Measurements from ENCODE around the gene PAK6. TPM values are rescaled to one million over a fixed set of nuclear protein-coding genes. Genes with fewer than 3 reads are reported as not detected.
A peak's percentile ranks its signal among the peaks of the same experiment; 100 is the strongest.

PAK6 gene
- total and polyA plus RNA-seq, 9 of the 15 experiments (the other 6 are each of a cell fraction or from before 2014, with no cell fraction given), result 0.03 to 0.74 (median 0.16) TPM; not detected in 2

- TF ChIP-seq LCOR (CRISPR knock-in tag; IDR thresholded peaks at IDR 0.05) (peak; percentile 90), ZNF696 (CRISPR knock-in tag; conservative IDR thresholded peaks at IDR 0.05) (no peak), KDM2B (CRISPR knock-in tag; IDR thresholded peaks at IDR 0.05) (0 out of 2 replicates have a peak, but pooled peaks have one; percentile 21), CBFB (CRISPR knock-in tag; IDR thresholded peaks at IDR 0.05) (no peak), NFIX (CRISPR knock-in tag; IDR thresholded peaks at IDR 0.05; ENCODE audit: low read depth) (no peak), ZZZ3 (IDR thresholded peaks at IDR 0.05) (no peak), ZNF316 (IDR thresholded peaks at IDR 0.05) (no peak), ZNF583 (CRISPR knock-in tag; IDR thresholded peaks at IDR 0.05) (no peak), CHD2 (IDR thresholded peaks at IDR 0.05; ENCODE audit: low read depth, low read length) (peak; percentile 31; the same call in 1 of the 2 replicates), NFE2 (IDR thresholded peaks at IDR 0.05; ENCODE audit: low read depth) (no peak), SIRT6 (IDR thresholded peaks at IDR 0.05; ENCODE audit: low read depth, low read length) (no peak), FOXJ2 (tag; IDR thresholded peaks at IDR 0.05) (no peak), PHTF2 (CRISPR knock-in tag; IDR thresholded peaks at IDR 0.05) (no peak), RAD21 (CRISPR knock-in tag; conservative IDR thresholded peaks at IDR 0.05 in 1 of 2, IDR thresholded peaks at IDR 0.05 in 1 of 2) (peak; percentile 34 to 47; a peak in 3 of 4 replicates), ZBTB11 (CRISPR knock-in tag; IDR thresholded peaks at IDR 0.05) (peak in 1 of 3 experiments; percentile 54; a peak in 1 of 6 replicates), GATAD2B (IDR thresholded peaks at IDR 0.05; ENCODE audit: borderline replicate concordance) (peak; percentile 48; the same call in 1 of the 2 replicates), CBX8 (IDR thresholded peaks at IDR 0.05; ENCODE audit: borderline replicate concordance, extremely low read depth, low read depth, low read length, poor library complexity, severe bottlenecking) (no peak), C11orf30 (IDR thresholded peaks at IDR 0.05; ENCODE audit: low read depth) (no peak), MEF2A (IDR thresholded peaks at IDR 0.05; ENCODE audit: control insufficient read depth, low read depth, low read length) (no peak), ZKSCAN1 (IDR thresholded peaks at IDR 0.05; ENCODE audit: low read depth, low read length) (no peak), TEAD1 (CRISPR knock-in tag; IDR thresholded peaks at IDR 0.05) (peak in 1 of 2 experiments; percentile 90; a peak in 2 of 4 replicates), HDAC3 (IDR thresholded peaks at IDR 0.05; ENCODE audit: borderline replicate concordance, partially characterized antibody) (no peak), TOE1 (IDR thresholded peaks at IDR 0.05; ENCODE audit: borderline replicate concordance) (peak; percentile 98), TOE1 (CRISPR knock-in tag; IDR thresholded peaks at IDR 0.05; ENCODE audit: borderline replicate concordance, low read depth) (0 out of 2 replicates have a peak, but pooled peaks have one; percentile 68), NFIC (IDR thresholded peaks at IDR 0.05) (no peak), PTBP1 (IDR thresholded peaks at IDR 0.05; ENCODE audit: low read depth, low read length) (peak; percentile 79; the same call in 1 of the 2 replicates)
These were observed 84.5 kb downstream of the PAK6 start, which contains the start of gene INAFM2 (continued) for GRCh38 chr15:40323239-40323952.

Measured in K562 (cell line).